DMS 273 (cell line): Measurements from ENCODE around the gene BTBD16.

Experiments used
- DNase-seq: peaks from one replicate; lab custom pipeline; 2025; ENCODE audit not compliant: unreplicated experiment; lab: John Stamatoyannopoulos, UW

BTBD16 gene

DNA sequence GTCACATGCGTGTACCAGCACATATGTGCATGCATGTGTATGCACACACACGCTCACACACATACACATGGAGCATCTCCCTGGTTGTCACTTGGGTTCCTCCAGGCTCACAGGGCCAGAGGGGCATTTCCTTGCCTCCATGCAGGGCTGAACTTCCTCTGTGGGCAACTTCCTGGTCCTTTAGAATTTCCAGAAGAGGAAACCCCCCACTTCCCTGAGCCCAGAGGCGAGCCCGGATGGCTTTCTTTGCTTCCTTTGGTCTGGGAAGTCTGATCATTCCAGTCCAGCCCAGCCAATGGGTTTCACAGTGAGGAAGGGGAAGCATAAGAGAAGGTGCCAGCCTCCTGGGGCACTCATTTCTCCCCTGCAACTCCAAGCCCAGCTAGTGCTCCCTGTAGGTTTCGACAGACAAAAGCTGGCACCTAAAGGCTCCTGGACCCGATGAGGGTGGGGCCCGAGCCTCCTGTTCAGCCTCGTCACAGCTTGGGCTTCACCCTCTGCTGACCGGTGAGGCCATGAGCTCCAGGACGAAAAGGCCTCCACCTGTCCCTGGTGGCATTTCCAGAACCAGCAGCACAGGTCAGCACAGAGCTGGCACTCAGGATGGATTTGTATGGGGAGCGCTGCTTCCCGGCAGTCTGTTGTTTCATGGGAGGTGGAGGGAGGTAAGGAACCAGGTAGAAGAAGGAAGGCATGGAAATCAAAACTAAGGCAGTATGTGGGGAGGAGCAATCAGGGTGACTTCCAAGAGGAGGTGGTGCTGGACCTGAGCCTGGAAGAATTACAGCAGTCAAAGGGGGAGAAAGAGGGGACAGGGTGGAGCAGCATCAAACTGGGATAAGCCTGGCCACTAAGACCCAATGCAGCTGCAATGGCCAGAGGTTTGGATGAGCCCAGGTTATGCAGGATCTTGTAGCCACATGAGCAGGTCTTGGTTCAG lies 23.7 kb downstream of the BTBD16 start:
- DNase-seq, result no peak

DNA sequence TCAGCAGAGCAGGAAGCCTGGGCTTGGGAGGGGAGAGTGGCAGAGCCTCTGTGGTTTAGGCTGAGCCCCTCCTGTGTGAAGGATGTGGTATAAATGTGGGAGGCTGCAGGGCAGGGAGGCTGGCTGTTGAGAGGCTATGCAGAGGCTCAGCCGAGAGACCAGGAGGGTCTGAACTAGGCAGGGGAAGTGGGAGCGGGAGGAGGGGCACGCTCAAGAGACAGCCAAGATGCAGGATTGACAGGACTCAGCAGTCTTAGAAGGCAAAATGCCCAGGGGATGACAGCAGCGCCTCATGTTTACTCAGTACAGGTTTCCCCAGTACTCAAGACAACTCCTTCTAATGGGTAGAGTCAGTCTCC lies 24.3 kb downstream of the BTBD16 start:
- no peak for DNase-seq

DNA sequence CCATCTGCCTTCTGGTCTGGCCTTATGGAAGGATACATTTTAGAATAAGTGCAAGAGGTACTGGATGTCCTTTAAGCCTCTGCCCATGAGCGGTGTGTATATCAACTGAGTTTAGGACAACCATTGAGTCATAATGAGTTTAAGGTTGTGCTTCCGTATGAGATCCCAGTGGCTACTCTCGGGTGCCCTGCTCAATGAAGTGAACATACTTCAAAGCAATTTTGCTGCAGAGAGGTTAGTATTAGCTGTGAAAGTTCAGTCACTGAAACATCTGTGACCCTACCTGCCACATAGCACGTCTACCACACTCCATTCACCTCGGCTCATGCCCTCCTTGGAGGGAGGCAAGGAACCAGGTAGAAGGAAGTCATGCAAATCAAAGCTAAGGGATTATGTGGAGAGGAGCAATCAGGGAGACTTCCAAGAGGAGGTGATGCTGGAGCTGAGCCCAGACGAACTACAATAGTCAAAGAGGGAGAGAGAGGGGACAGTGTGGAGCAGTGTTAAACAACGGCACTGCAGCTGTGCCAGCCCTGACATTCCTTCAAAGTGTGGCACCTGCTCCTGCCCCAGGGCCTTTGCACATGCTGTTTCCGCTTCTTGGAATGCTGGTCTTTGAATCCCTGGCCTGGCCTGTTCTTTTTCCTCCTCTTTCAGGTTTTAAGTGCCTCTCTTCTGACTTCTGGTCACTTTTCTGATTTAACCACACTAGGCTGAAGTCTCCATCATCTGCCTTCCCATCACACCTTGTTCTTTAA lies 25.4 kb downstream of the BTBD16 start:
- DNase-seq, result no peak

DNA sequence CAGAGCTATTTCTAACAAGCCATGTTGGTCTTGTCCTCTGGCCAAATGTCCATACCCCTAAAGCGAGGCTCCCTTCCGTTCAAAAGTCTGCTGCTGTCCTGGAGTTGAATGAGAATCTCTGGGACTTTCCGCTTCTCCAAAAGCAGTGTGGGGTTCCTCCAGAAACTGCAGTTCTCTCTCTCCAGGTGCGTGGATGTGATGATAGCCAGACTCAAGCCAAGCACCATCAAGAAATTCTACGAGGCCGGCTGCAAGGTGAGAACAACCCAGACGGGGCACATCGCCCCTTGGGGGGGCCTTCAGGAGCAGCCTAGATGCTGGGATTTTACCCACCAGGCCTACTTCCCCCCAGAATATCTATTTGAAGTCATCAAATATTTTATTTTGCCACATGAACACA lies 26.5 kb downstream of the BTBD16 start:
- DNase-seq, result no peak

DNA sequence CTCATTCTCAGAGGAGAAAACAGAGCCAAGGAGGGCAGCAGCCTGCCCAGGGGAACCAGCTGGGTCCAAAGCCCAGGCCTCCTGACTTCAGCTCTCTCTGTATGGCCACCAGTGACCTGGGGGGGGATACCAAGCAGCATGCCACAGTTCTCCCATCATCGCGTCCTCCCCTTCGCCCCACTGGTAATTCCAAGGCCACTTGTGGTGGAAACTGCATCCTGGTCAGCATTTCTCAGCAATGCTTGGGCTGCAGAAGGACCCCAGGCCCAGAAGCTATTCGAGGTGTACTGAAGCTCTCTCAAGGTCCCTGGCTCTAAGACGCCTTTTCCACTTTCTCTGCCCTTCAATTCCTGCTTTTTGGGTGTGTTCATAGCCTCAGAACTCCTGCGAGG lies 27.1 kb downstream of the BTBD16 start:
- no peak for DNase-seq

DNA sequence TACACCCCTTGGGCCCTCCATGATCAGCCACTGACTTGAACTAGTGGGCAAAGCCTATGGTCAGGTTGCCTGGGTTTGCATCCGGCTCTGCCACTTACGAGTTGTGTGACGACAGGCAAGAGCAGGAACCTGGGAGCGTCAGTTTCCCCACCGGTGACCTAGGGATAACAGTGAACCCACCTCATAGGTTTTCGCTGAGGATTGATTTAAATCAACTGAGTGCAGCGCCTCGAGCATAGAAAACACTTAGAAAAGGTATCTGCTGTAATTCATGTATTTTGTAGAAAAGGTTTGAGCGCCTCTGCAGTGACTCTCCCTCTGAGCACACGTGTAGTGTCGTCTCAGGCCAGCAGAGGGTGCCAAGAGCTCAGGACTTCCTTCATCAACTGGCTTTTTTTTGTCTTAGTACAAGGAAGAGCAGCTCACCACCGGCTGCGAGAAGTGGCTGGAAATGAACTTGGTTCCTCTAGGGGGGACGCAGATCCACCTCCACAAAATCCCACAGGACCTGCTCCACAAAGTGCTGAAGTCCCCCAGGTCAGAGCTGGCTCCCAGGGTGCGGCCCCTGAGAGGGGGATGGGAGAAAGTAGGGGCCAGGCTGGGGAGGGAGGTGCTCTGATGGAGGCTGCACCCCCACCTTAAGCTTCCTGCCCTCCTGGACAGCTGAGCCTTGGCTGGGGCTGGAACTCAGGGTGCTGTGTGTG lies 27.7 kb downstream of the BTBD16 start:
- peak; percentile 85 for DNase-seq

DNA sequence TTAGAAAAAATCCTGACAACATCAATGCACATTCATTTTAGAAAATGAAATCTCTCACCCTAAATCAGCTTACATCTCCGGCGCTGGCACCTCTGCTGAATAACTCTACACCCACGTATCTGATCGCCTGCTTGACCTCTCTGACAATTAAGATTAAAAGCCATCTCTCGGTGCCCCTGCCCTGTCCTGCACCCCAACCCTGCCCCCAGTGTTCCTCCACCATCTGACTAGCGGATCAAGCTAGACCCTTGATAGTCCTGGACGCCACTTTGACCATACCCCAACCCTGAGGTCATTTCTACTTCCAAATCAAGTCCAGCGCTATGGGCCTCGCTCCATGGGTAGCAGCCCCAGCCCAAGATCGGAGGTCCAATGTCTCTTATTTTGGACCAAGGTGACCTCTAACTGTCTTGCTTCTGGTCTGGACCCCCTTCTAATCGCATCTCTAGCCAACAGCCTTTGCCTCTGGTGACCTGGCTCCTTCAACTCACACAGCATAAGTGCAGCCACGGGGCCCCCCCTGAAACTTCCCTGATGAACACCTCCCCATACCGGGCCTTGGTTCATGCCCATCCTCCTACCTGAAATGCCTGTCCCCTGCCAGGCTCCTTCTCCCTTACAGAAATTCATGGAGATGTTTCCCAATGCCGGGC lies 28.5 kb downstream of the BTBD16 start:
- no peak for DNase-seq

DNA sequence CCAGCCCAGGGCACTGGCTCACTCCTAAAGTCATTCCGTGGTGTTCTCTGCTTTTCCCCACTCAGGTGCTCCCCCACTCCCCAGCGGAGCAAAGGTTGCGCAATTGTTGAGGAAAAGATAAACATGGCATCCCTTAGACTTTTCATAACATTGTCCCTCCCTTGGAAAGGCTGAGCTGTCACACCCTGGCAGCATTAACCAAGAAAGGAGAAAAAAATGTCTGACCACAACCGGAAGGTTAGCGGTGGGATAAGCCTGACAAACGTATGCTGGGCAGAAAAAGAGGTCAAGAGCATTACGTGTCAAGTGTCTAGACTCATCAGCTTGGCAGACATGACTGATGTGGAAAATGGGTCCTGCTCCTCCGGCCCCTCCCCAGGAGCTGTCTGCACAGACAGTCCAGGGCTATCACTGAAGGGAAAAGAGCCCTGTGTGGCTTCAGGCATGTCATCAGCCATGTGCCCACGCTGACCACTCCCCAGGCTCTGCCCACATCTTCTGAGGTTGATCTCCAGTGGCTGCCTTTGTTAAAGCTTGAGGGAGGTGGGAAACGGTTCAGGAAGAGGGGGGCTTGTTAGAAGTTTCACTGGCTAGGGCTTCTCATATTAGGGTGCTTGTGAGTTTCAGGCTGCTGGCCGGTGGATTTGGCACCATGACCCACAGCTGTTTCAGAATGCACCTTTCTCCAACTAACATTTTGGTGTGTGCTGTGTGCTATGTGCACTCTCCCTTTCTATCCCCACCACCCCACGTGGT lies 30.1 kb downstream of the BTBD16 start:
- DNase-seq, result no peak

DNA sequence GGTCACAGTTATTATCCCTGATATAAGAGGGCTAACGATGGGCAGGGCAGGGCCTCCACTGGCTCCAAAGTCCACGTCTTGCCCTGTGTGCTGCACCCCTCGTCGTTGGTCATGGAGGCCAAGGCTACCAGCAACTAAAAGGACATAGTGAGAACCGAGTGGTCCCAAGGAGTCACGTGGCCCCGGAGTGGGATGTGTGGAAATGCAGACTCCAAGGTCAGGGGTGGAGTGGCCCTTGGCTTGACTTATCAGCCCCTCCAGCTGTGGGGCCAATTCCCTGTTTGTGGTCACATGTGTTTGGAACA lies 30.7 kb downstream of the BTBD16 start:
- DNase-seq, result no peak

DNA sequence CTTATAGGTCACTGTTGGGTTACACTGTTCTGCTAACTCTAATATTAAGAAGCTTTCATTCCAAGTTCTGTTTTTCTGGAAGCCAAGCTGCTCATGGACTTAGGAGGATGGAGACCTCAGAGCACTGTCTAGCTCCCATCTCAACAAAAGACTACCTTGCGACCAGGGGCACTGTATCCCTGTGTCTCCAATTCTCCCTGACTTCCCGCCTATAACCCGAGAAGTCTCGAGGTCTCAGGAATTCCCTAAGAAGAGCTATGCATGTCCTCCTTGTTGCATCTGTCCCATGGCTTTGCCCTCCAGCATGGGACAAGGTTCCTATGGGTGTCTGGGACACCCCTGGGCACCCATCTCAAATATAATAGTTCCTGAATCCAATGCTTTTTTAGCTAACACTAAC lies 31.2 kb downstream of the BTBD16 start:
- DNase-seq, result no peak

DNA sequence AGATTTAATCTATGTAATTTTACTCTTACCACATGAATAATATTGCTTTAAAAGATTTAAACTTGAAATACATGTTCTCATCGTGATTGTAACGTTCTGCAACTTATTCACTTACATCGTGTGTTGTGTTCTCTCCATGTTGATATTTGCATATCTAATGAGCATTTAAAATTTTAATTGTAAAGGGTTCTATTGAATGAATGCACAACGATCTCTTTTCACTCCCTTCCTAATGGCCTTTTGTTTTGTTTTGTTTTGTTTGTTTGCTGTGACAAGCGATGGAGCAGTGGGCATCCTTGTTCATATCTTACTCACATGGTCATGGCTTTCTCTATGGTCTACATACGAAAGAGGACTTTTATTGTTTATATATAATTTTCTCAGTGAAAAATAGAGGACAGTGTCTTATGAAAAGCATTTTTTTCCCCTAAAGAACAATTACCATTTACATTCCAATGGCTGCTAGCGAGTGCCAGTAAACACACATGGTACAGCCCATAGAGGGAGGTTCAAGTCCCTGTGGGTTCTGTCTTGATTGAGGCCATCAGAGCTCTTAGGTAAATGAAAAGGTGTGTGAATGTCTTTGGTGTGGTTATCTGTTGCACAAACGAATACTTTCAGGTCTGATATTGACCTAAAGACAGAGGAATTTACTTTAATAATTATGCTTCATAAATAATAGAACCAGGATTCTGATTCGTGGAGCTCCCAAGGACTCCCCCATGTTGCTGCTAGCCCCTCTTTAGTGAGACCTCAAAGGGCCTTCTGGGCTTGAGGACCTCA lies 32.4 kb downstream of the BTBD16 start:
- no peak for DNase-seq

DNA sequence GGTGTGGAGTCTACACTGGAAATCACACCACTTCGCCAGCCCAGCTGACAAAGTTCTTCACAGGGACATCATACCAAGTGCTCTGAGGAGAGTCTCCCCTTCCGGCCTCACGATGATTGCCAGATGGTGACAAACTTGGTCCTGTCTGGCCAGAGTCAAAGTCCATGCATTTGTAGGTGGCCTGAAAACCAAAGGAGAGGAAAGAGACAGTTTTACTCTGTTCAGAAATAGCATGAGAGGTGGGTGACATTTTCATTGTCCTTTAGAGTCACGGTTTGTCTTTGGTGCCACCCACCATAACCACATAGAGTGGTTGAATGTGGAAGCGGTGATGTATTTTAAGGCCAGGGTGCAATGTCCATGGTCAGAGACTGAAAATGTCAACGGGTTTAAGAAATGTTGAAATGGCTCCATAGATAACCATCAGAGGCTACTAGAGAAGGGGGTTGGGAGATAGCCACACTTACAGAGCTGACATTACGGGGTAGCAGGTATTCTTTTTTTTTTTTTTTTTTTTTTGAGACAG lies 33.0 kb downstream of the BTBD16 start:
- DNase-seq, result no peak

DNA sequence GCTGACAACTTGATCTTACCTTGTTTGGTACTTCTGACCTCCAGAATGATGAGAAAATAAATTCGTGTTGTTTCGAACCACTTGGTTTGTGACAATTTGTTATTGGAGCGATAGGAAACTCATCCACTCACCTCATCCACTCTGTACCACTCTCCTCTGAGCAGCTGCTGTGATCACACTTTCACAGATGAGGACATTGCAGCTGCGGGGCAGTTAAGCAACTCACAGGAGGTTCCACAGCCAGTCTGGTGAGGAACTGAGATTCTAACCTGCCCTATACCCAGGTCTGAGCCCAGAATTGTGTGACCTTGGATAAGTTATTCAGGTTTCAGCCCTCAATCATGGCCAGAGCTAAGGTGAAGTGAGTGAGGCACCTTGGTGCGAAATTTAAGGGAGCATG lies 35.2 kb downstream of the BTBD16 start:
- no peak for DNase-seq

DNA sequence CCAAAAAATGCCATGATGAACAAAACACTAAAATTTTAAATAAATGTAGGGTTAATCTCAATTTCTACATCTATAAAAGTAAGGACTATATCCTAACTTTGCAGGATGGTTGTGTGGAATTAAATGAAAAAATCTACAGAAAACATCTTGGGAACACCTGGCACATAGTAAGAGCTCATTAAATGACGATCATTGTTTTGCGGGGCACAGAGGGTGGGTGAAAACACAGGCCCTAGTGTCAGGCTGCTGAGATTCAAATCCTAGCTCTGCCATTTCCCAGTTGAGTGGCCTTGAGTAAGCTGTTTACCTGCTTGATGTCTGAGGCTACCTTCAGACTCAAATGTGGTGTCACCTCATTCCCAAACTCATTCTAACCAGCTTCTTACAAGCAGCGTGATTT lies 35.6 kb downstream of the BTBD16 start:
- no peak for DNase-seq

DNA sequence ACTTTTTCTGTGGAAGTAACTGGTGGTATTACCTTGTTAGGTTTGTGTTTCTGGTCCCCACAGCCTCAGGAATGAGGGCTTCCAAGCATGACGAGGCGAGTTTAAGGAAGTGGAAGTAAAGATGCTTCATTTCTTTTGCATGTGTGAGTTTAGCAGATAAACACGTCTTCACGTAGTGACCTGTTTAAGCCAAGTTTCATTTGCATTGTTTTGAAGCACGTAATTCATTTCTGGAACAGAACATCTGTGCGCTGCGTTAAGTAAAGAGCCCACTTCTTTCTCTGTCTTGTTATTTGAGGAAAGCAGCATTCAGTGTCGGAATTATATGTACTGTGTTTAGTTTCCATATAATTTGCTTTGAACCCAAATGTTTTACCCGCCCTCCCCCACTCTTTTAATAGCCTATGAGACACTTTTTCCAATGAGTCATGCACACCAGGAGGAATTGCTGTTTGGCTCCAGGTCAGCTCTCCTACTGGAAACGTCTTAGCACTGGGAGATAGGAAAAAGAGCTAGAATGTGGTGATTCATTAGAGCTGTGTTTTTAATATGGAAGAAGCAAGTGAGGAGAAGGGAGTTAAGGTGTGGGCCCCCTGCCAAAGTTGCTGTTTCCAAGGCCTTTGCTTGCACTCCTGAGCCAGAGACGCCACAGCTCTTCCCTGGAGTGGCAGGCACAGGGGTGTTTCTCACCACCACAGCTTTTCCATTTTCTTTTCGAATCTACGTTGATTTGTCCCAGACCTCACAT lies 36.7 kb downstream of the BTBD16 start:
- peak; percentile 63 for DNase-seq

DNA sequence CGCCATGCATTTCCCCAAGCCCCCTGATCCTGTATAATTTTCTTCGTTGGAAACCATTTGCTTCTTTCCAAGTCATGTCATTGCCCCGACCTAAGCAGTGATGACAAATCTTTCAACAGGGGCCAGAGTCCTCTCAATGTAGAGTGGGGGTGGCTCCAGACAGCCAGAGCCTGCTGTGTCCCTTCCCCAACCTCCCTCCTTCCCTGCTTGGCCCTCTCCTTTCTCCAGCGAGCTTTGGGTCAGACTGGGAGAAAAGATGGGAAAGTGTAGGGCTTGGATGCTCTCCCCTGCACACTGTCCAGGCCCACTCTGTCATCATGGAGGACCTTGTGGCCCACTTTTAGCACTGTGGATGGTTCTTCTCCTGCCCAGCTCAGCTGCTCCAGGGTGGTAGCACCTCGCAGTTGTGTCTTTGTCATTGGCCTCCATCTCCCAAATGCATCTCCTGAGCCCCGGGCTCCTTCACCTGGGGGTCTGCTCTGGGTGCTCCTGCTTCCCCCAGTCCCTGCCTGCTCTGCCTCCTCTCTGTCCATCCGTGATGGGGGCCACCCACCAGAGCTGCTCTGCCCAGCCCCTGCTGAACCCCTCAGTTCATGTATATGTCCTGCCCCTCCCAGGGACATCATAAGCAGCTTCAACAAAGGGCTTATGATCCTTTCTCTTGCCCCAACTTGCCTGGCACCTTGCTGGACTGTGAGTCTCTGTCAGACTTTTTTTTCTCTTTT lies 37.5 kb downstream of the BTBD16 start:
- DNase-seq, result no peak

DNA sequence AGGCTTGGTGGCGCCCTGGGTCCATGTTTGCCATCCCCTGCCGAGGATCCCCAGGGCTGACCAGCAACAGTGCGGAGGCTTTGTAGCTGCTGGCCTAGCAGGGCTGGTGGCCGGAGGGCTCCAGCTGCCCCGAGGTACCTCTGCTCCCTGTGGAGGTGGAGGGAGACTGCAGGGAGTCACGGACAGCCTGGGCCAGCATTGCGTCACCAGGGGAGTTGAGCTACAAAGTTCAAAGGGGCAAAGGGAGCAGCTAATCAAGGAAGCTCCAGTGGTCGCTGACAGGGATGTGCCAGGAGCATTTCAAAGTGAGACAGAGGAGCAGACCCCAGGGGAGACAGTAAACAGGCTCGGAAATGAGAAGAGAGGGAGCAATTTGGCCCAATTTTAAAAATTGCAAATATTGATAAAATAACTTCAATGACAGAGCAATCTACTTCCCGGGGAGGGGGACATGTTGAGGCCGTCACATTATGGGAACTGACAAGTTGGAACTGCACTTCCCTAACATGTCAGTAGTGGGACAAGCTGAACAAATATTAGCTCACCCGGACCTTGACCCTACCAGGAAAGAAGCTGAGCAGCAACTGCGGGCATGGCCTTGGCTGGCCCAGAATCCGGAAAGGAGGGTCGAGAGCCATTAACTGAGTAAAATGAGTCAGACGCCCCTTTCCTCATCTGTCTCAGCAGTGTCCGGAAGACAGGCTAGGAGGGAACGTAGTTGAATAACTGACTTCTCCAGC lies 39.4 kb downstream of the BTBD16 start:
- DNase-seq, result no peak

DNA sequence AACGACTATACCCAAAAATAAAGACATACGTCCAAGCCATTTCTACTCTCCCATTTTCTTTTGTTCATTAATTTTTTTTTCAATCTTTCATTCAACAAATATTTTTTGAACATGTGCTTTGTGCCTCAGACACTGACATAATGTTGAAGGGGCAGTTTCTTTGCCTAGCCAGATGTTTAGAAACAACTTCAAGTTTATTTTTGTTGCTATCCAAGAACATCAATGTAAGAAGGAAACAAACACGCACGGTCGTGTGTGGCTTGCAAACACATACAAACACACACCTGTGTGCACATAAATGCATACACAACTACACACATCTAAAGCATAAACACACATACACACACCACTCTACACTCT lies 39.9 kb downstream of the BTBD16 start:
- no peak for DNase-seq
